T-helper 9 cell (primary cell): ENCODE measurements around the gene MTHFD1L.

Source experiments
- DNase-seq: peaks from one replicate; pipeline ENCODE4 v3.0.0-alpha.2; 2020

The MTHFD1L gene

GRCh38 chr6:150937132-150937906 lies 71.8 kb downstream of the MTHFD1L start:
- DNase-seq: no peak

- DNase-seq: no peak
Measured at GRCh38 chr6:150939399-150939798, 73.9 kb downstream of the MTHFD1L start.

DNA sequence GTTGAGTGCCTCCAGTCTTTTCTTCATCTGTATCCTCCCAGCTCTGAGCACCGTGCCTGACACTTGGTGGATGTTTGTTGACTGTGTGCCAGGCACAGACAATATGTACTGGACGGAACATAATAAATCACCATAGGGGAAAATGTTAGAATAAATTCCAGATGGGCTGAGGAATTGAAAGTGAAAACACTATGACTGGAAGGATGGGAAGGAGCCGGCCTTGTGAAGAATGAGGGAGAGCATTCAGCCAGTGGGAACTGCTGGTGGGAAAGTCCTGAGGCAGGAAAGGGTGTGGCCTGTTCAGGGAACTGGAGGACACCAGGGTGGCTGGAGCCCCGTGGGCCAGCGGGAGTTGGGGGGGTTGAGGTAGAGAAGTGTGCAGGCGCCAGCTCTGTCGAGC lies 75.4 kb downstream of the MTHFD1L start:
- DNase-seq: no peak

- no peak for DNase-seq
Measured at GRCh38 chr6:150949526-150949925, 84.0 kb downstream of the MTHFD1L start.

DNA sequence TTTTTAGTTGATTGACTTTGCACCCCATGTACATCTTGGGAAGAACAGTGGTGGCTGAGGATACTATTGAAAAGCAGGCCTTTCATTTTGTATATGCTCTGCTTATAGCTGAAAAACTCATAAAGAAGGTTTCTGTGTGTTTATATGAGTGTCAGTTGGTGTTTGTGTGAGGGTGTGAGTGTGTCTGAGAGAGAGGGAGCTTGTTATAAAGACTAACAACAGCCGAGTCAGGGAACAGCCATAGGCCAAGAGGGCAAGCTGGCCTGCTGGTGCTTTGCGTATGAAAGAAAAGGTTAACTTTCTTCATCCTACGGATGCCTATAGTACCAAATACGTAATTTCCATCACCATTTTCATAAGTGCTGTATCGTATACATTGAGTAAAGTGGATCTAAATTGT lies 88.3 kb downstream of the MTHFD1L start:
- no peak for DNase-seq

DNA sequence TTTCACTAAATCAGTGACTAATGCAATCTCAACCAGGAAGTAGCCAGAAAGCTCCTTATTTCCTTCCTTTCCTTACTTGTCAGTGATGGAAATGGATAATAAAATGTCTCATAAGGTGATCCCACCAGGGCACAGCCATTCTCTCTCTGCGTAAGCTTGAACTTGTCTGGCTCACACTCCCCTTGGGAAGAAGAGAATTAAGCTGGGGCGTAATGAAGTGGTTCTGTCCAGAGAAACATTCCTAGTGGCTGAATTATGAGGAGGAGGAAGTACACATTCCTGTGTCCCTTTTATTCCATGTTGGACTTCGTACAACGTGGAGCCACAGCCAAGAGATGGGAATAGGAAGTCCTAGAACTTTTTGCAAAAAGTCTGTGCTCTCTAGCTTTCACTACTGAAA lies 93.7 kb downstream of the MTHFD1L start:
- DNase-seq: no peak

DNA sequence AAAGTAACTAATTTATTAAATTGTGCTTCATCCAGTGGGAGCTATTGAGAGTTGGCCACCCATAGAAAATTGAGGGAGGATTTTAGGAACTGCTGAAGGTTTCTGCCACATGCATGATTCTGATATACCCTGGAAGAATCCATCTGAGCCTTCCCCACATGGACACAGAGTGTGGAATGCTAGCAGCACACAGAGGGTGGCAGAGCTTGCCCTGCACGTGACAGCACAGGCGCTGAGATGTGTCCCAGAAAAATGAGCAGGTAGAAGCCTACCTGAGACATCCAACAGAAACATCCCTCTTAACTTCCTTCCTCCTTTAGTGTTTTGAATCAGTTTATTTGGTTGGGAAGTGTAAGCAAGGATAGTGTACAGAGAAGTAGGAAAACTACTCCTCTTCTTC lies 96.9 kb downstream of the MTHFD1L start:
- no peak for DNase-seq

DNA sequence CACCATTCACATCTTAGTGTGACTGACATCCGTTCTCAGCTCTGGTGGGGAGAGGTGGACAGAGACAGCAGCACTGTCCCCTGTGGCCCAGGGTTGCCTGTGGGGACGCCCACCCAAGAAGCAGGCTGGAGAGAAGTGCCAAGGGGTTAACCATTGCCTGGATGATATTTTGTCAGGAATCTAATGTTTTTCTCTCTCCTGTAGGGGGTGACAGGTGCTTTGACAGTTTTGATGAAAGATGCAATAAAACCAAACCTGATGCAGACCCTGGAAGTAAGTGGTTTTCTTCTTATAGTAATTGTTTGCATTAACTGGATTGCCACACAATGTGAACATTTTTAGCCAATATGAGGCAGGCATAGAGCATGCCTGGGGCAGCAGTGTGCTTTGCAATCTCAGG lies 99.3 kb downstream of the MTHFD1L start:
- no peak for DNase-seq

- no peak for DNase-seq
Measured at GRCh38 chr6:150966786-150967185, 101.3 kb downstream of the MTHFD1L start.

- DNase-seq: no peak
Measured at GRCh38 chr6:150967381-150967780, 101.9 kb downstream of the MTHFD1L start.

DNA sequence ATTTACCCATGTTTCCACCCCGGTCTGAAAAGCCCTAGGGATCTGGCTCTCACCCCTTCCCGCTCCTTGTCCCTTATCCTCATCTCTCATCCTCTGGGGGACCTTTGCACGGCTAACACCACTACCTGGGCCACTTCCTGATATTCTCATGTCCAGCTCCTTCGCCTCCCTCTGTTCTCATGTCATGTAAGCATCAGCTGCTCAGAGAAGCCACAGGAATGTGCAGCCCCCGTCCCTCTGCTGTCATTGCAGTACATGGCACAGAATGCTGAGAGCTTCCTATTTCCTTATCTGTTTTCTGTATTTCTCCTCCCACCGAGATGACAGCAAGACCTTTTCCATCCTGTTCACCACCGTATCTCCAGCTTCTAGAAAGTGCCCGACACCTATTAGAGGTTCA lies 102.4 kb downstream of the MTHFD1L start:
- no peak for DNase-seq

GRCh38 chr6:150969901-150970300 lies 104.4 kb downstream of the MTHFD1L start:
- no peak for DNase-seq

DNA sequence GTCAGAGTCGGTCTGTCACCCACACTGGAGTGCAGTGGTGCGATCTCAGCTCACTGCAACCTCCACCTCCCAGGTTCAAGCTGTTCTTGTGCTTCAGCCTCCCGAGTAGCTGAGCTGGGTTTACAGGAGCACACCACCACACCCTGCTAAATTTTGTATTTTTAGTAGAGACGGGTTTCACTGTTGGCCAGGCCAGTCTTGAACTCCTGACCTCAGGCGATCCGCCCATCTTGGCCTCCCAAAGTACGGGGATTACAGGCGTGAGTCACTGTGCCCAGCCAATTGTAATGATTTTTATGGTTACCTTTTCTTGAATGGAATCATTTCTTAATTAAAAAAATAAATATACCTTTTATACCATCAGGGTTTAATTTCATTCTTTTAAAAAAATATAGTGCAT lies 105.7 kb downstream of the MTHFD1L start:
- DNase-seq: no peak

DNA sequence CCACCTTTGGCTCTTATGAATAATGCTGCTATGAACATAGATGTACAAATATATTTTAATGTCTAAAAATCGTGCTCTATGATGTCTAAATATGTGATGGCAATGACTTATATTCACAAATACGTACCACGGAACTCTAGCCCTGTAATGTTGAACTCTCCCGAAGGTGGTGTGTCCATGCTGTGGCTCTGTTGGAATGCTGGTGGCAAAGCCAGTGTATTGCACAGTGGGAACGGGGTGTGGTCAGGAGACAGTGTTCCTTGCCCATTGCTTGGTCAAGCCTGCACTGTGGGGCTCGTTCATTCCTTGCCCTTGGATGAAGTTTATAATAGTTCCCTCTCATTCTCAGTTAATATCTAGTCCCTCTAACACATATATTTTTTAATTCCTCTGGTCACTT lies 109.6 kb downstream of the MTHFD1L start:
- DNase-seq: no peak

GRCh38 chr6:150977281-150977680 lies 111.8 kb downstream of the MTHFD1L start:
- no peak for DNase-seq

GRCh38 chr6:150978624-150979023 lies 113.1 kb downstream of the MTHFD1L start:
- DNase-seq: no peak

DNA sequence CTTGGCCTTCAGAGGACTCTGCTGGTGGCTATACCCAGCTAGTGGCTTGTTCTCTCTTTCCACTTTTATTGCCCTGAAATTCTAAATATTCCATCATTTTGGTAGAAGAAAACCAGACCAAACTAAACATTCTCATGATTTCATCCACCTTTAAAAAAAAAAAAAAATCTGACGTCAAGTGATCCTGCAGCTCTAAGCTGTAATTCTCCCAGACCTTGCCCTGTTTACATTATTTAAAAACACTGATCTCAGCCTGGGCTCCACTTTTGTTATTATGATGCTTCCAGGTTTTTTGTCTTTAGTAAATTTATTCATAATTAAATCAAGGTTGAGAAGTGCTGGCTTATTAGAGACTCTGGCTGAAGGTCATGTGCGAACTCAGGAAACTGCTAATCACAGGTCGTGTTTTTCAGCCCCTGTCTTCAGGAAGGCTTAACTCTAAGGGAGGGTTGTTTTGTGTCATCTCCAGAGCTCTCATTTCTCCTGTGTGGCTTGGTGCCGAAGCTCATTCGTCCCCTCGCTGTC lies 114.4 kb downstream of the MTHFD1L start:
- no peak for DNase-seq

- no peak for DNase-seq
Measured at GRCh38 chr6:150981095-150981494, 115.6 kb downstream of the MTHFD1L start.

- no peak for DNase-seq
Measured at GRCh38 chr6:150981669-150982068, 116.2 kb downstream of the MTHFD1L start.

- DNase-seq: no peak
Measured at GRCh38 chr6:150987371-150987828, 121.9 kb downstream of the MTHFD1L start.

GRCh38 chr6:150987855-150988464 lies 122.5 kb downstream of the MTHFD1L start:
- DNase-seq: no peak

GRCh38 chr6:150991487-150991886 lies 126.0 kb downstream of the MTHFD1L start:
- DNase-seq: no peak

- DNase-seq: no peak
Measured at GRCh38 chr6:150992262-150992661, 126.8 kb downstream of the MTHFD1L start.

GRCh38 chr6:150992703-150993102 lies 127.2 kb downstream of the MTHFD1L start:
- DNase-seq: no peak
